NCI-H1105 (cell line): ENCODE results near the gene MDK.

Experiments used
- DNase-seq: peaks from one replicate; lab custom pipeline; 2025; lab: John Stamatoyannopoulos, UW

MDK gene

DNA sequence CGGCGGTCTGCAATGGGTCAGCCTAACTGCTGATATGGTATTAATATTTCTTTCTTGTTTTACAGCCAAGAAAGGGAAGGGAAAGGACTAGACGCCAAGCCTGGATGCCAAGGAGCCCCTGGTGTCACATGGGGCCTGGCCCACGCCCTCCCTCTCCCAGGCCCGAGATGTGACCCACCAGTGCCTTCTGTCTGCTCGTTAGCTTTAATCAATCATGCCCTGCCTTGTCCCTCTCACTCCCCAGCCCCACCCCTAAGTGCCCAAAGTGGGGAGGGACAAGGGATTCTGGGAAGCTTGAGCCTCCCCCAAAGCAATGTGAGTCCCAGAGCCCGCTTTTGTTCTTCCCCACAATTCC, 1.9 kb downstream of the MDK start:
- no peak for DNase-seq

GRCh38 chr11:46383974-46384701, 2.7 kb downstream of the MDK start:
- no peak for DNase-seq

- no peak for DNase-seq
These were observed 3.9 kb downstream of the MDK start for GRCh38 chr11:46385169-46386004.

- DNase-seq: no peak
These were observed 4.6 kb downstream of the MDK start for GRCh38 chr11:46386005-46386578.

DNA sequence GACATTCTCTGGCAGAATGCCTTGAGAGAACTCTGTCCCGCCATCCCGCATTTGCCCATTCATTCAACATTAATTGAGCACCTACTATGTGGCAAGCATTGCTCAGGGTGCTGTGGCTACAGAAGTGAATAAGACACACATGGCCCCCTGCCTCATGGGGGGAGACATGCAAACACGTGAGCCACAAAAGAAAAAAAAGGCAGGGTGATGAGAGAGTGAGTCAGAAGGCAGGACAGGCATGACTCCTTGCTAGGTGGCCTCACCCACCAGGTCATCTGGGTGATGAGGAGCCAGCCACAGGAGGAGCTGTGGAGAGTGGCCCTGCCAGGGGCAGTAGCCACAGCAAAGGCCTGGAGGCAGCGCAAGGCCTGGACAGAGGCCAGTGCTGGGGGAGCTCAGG, 5.2 kb downstream of the MDK start:
- no peak for DNase-seq

DNA sequence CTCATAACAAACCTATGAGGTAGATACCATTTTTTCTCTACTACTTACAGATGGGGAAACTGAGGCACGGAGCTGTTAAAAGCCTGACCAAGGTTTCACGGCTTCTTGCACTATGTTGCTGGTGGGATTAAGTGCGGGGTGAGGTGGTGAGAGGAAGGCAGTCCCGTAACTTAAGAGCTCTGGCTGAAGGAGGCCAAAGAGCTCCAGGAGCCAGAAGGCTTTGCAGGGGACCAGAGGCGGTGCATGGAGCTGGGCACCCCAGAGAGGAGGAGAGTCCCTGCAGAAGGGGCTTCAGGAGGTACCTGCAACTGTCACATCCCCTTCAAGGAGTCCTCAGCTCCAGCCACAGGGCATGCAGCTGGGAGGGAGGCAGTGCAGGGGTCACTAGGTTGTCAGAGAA, 6.0 kb downstream of the MDK start:
- DNase-seq: no peak

- DNase-seq: no peak
These were observed 6.6 kb downstream of the MDK start for GRCh38 chr11:46387919-46388618.

DNA sequence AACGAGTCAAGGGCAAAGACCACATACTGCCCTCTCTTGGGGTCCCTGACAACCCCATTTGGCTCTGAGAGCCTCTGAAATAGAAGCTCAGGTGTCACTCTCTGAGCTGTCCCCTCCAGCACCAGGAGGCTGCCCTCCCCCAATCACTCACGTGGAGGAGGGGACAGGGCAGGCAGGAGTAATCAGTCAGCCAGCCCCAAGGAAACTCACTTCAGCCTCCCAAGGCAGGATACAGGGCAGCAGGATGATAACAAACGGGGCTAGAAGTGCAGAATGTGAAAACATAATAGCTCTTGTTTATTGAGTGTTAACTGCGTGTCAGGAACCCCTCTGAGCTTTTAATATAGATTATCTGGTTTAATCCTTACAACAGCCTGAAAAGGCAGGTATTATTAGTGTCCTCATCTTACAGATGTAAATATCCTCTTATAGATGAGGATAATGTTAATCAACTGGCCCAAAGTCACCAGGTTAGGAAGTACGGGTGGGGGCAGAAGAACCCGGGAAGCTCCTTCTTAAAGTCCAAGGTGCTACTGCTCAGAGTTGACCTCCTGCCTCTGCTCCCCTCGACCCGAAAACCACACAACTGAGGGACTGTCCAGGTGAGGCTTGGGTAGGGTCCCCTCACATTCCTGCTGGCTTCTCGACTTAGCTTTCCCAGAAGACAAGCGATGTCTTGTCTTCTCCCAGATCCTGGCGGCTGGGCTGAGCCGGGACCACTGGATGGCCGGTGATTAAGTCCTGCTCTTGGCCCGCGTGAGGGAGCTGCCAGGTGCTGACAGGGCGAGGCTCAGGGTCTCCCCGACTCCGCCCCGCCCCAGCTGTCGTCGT, 7.4 kb downstream of the MDK start:
- DNase-seq: no peak

- DNase-seq: peak; percentile 75
These were observed 8.2 kb downstream of the MDK start for GRCh38 chr11:46389450-46390330.

GRCh38 chr11:46390331-46391171, 9.1 kb downstream of the MDK start:
- DNase-seq: peak; percentile 24

DNA sequence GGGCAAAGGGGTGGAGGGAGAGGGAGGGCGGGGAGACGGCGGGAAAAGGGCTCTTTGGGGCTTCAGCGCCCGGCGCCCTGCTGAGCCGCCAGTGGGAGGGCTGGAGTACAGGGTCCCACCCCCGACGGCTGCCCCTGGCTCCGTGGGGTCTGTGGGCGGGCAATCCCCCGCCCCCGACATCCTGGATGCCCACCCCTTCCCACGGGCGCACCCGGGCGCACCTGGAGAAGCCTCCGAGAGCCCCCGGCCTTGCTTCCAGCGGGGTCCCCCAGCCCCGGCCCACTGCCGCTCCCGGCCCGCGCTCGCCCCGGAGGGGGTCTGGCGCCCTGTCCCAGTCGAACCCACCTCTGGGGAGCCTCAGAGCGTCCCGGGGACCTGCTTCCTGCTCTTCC, 9.7 kb downstream of the MDK start:
- DNase-seq: peak; percentile 58

DNA sequence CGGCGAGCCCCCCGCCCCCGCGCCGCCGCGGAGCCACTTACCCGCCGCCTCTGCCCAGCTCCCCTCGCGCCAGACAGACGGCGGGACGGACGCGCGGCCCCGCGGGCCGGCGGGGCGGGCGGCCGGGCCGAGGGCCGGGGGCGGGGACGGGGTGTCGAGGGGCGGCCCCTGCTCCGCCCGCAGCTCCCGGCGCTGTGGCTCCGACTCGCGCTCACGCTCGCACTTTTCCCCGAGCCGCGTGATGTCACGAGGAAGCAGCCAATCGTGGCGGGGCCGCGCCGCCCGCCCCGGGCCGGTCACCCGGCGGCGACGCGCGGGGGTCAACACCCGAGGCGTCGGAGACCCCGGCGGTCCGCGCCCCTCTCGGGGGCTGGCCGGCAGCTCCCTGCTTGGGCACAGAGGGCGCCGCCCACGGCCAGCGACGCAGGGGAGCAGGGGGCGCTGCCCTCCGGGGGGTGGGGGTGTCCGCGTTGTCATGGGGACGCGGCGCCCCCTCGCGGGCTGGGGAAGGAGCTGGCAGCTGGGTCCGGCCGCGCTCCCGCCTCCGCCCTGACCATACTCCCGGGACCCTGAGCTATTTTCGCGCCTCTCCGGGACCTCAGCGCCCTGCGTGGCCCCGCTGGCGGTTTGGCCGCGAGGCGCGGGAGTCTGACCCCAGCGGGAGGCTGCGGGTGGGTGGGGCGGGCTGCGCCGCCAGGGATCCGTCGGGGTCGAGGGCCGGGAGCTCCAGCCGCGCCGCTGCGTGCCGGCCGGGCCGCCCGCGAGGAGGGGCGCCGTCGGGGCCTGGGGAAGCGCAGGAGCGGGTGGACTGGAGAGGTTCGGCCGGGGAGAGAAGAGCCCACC, 10.3 kb downstream of the MDK start, which contains the start of gene CHRM4:
Gene CHRM4, minus strand, starts transcription at position 199 of the 843 bp plus-strand sequence. CDS start 5,219 bp downstream, outside the sequence.
- DNase-seq: peak; percentile 79

DNA sequence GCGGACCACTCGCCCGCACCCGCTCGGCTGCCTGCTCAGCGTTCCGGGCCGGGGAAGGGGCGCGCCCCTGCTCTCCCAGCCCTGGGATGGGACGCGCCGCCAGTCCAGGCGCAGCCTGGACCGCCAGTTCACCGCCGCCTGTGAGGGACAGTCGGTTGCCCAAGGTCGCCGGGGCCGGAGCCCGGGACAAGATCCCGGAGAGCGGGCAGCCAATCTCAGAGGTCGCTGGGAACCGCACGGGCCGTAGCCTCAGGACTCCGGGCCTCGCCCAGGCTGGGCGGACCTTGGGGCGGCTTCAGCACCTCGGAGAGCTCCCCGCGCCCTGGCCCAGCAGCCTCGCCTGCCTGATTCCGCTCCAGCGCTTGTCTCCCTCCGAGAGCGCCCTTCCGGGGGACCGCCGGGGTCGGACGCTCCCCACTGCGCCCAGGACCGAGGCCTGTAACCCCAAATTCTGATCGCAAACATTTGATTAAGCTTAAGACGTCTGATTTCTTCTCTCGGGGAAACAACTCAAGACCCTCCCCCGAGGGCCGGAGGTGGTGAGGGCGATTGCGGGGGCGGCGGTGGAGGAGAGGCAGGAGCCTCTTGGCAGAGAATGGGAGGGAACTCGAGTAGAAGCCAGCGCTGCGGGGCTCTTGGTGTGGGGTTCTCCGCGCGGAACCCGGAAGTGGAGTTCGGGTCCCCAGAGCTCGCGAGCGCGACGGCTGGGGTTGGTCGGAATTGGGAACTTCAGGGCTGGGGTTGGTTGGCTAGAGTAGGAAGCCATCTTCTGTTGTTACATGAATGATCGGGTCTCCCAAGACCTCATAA, 11.2 kb downstream of the MDK start:
- peak; percentile 79 for DNase-seq

GRCh38 chr11:46393231-46393616, 11.8 kb downstream of the MDK start:
- no peak for DNase-seq

DNA sequence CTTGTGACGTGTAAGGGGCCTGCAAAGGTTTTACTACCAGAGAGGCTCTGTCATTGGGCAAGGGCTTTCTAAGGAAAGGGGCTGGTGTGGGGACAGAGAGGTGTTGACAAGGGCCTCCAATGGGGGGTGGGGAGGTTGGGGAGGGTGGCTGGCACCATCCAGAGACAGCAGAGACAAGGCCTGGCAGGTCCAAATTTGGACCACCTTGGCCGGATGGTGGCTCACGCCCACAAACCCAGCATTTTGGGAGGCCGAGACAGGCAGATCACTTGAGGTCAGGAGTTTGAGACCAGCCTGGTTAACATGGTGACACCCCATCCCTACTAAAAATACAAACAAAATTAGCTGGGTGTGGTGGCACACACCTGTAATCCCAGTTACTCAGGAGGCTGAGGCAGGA, 12.3 kb downstream of the MDK start:
- DNase-seq: no peak

- DNase-seq: no peak
These were observed 16.1 kb downstream of the MDK start for GRCh38 chr11:46397526-46397925.

DNA sequence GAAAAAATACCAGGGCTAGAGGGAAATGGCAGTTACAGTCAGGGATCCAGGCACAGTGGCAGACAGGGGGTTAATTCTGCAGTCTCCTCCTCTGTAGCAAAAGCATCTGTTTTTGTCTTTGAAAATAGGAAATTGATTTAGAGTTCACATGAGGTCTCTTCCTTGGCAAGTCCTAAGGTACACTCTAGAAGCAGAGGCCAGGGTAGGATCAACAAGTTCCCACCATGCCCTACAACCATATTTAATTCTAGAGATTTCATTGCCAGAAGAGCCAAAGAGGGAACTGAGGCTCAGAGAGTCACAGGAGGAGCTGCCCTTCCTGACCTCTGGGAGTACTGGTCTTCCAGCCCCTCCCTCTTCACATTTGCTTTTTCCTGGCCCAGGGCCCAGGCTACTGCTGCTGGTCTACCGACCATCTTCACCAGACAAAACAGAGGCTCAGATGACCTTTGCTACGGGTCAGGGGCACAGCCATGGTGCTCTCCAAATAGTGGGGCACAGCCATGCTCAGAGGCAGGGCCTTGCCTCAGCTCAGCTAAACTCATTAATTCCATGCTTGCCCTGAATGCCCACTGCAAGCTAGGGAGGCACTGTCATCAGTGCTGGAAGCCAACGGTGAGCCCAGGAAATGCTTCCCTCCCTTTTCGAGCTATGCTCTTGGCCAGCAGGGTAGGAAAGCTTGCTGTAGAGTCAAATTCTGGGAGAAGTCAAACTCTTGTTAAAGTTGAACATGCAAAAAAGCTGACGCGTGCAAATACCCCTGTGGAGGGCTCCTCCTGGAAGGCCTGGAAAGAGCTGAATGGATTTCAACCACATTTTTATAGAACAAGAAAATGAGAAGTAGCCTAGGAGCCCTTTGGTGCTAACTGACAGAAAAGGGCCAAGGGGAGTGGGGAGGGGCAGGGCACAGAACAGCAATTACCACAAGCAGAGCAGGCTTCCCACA, 21.8 kb downstream of the MDK start:
- no peak for DNase-seq
